OCI-LY1 (cell line): ENCODE results near the gene SFTPB.

Source experiments
- H2AFZ ChIP-seq: fragments of 200-600 bp; sonication (generic), shearing (Covaris generic); 2 replicates; pipeline ENCODE4 v1.6.0; 2014; ENCODE audit warnings: antibody characterized with exemption, mild to moderate bottlenecking, low read length
- H3F3A ChIP-seq: fragments of 200-600 bp; sonication (generic), shearing (Covaris generic); 2 replicates; pipeline ENCODE4 v1.6.0; 2014; ENCODE audit warnings: mild to moderate bottlenecking, antibody characterized with exemption, low read length, moderate library complexity; ENCODE audit not compliant: insufficient read depth
- H3K27ac ChIP-seq: fragments of 200-600 bp; sonication (generic); 2 replicates; pipeline ENCODE4 v1.5.1; 2014; ENCODE audit warnings: low read length, mixed run types, mild to moderate bottlenecking, low read depth; ENCODE audit not compliant: poor library complexity, severe bottlenecking
- H3K27me3 ChIP-seq: fragments of 200-600 bp; sonication (generic); 2 replicates; pipeline ENCODE4 v1.6.0; 2014; ENCODE audit warnings: antibody characterized with exemption, mild to moderate bottlenecking, low read length, moderate library complexity; ENCODE audit not compliant: insufficient read depth
- H3K36me3 ChIP-seq: fragments of 200-600 bp; sonication (generic); 2 replicates; pipeline ENCODE4 v1.6.1; 2014; ENCODE audit warnings: mild to moderate bottlenecking, antibody characterized with exemption, low read length, moderate library complexity, mixed read lengths; ENCODE audit not compliant: insufficient read depth
- H3K4me1 ChIP-seq: fragments of 200-600 bp; sonication (generic); 2 replicates; pipeline ENCODE4 v1.5.1; 2014; ENCODE audit warnings: mild to moderate bottlenecking, low read length, moderate library complexity; ENCODE audit not compliant: insufficient read depth, severe bottlenecking
- H3K4me2 ChIP-seq: fragments of 200-600 bp; sonication (generic), shearing (Covaris generic); 2 replicates; pipeline ENCODE4 v1.6.1; 2014; ENCODE audit warnings: low read length
- H3K4me3 ChIP-seq: fragments of 200-600 bp; sonication (generic); 2 replicates; pipeline ENCODE4 v1.5.1; 2014; ENCODE audit warnings: low read length, low read depth, mild to moderate bottlenecking, mixed read lengths; ENCODE audit not compliant: poor library complexity, severe bottlenecking
- H3K79me2 ChIP-seq: fragments of 200-600 bp; shearing (Covaris generic); 2 replicates; pipeline ENCODE4 v1.6.1; 2016; ENCODE audit warnings: mixed run types, low read length, mixed read lengths; ENCODE audit not compliant: insufficient read depth
- H3K9ac ChIP-seq: fragments of 200-600 bp; sonication (generic), shearing (Covaris generic); 2 replicates; pipeline ENCODE4 v1.6.1; 2014; ENCODE audit warnings: mild to moderate bottlenecking, low read length, mixed read lengths
- H3K9me2 ChIP-seq: fragments of 200-600 bp; sonication (generic), shearing (Covaris generic); 2 replicates; pipeline ENCODE4 v1.6.1; 2014; ENCODE audit warnings: low read depth, mild to moderate bottlenecking, low read length, mixed read lengths
- H3K9me3 ChIP-seq: fragments of 200-600 bp; shearing (Covaris generic); 2 replicates; pipeline ENCODE4 v1.6.1; 2014; ENCODE audit warnings: low read length, mixed read lengths
- H4K20me1 ChIP-seq: fragments of 200-600 bp; sonication (generic), shearing (Covaris generic); 2 replicates; pipeline ENCODE4 v1.6.0; 2016; ENCODE audit warnings: mild to moderate bottlenecking, low read length; ENCODE audit not compliant: insufficient read depth
- EZH2 ChIP-seq: fragments of 200-600 bp; sonication (generic), shearing (Covaris generic); IDR thresholded peaks from 2 replicates; pipeline ENCODE4 v1.8.0; 2017; ENCODE audit warnings: borderline replicate concordance, mixed run types, mild to moderate bottlenecking, antibody characterized with exemption, low read length, moderate library complexity, mixed read lengths
- TF ChIP-seq, protein P1 (sequence below): fragments of 200-600 bp; sonication (generic), shearing (Covaris generic); IDR thresholded peaks from 2 replicates; pipeline ENCODE4 v1.5.1; 2017; ENCODE audit warnings: mild to moderate bottlenecking, antibody characterized with exemption, low read length, moderate library complexity, mixed read lengths

Gene SFTPB

DNA sequence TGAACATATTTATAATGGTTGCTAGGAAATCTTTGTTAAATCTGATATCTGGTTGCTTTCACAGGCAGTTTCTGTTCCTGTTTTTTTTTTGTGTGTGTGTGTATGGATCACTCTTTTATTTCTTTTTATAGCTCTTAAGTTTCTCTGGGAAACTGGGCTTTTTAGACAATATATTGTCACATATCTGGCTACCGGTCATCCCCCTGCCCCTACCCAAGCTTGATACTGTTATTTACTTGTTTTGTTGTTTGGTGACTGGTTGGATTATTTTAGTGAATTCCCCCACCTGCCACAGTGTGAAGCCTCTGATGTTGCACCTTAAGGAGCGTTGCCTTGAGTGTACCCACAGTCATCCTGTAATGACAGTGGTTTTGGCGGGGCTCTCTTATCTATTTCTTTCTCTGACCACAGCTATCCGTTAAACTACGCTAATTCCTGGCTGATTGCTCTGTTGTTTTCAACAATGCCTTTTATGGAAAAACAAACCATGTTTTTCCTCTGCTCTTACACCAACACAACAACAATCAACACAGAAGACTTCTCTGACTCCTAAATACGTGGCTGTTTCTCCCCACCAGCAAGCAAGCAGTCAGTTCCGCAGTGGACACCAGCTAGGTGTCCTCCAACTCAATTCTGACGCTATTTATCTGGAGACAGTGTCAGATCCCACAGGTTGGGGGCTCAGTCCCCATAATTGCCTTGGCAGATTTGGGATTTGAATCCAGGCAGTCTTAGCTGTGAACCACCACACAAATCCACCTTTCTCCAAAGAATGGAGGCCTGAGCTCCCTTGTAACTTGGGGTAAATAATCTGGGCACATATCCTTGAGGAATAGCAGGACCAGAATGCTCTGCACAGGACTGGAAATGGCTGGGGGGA lies 37.0 kb upstream of the SFTPB start:
- Histone ChIP-seq H3F3A (no peaks in the 10 kb centered on the region), H2AFZ (no peak overlapping the region), H3K27ac (no peak overlapping the region), H3K9me2 (no peaks in the 10 kb centered on the region), H3K4me3 (no peak overlapping the region), H4K20me1 (no peaks in the 10 kb centered on the region), H3K4me2 (no peak overlapping the region), H3K36me3 (no peaks in the 10 kb centered on the region), H3K79me2 (no peaks in the 10 kb centered on the region), H3K9ac (no peak overlapping the region), H3K9me3 (no peaks in the 10 kb centered on the region), H3K4me1 (peaks cover 6% of the 10 kb centered on the region), H3K27me3 (no peaks in the 10 kb centered on the region; the same call in 1 of the 2 replicates)
- no peak for TF ChIP-seq EZH2
- TF ChIP-seq, protein P1, sequence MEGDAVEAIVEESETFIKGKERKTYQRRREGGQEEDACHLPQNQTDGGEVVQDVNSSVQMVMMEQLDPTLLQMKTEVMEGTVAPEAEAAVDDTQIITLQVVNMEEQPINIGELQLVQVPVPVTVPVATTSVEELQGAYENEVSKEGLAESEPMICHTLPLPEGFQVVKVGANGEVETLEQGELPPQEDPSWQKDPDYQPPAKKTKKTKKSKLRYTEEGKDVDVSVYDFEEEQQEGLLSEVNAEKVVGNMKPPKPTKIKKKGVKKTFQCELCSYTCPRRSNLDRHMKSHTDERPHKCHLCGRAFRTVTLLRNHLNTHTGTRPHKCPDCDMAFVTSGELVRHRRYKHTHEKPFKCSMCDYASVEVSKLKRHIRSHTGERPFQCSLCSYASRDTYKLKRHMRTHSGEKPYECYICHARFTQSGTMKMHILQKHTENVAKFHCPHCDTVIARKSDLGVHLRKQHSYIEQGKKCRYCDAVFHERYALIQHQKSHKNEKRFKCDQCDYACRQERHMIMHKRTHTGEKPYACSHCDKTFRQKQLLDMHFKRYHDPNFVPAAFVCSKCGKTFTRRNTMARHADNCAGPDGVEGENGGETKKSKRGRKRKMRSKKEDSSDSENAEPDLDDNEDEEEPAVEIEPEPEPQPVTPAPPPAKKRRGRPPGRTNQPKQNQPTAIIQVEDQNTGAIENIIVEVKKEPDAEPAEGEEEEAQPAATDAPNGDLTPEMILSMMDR: no peak

DNA sequence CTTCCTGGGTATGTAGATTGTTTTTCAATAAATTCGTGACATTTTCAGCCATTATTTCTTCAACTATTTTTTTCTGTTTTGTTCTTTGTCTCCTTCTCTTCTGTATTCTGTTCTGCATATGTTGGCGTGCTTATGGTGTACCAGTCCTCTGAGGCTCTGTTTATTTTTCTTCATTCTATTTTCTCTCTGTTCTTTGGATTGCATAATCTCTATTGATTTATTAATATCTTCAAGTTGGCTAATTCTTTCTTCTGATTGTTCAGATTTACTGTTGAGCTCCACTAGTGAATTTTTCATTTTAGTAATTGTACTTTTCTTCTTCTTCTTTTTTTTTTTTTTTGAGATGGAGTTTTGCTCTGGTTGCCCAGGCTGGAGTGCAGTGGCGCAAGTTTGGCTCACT lies 36.0 kb upstream of the SFTPB start:
- Histone ChIP-seq H3K27me3 (no peaks in the 10 kb centered on the region; the same call in 1 of the 2 replicates), H3K9me2 (no peaks in the 10 kb centered on the region), H3K79me2 (no peaks in the 10 kb centered on the region), H2AFZ (no peak overlapping the region), H3K9me3 (no peaks in the 10 kb centered on the region), H3K4me3 (no peak overlapping the region), H3F3A (no peaks in the 10 kb centered on the region), H3K9ac (no peak overlapping the region), H3K36me3 (no peaks in the 10 kb centered on the region), H3K27ac (no peak overlapping the region), H3K4me2 (no peak overlapping the region), H3K4me1 (peaks cover 6% of the 10 kb centered on the region), H4K20me1 (no peaks in the 10 kb centered on the region)
- TF ChIP-seq, protein P1: no peak
- no peak for TF ChIP-seq EZH2

DNA sequence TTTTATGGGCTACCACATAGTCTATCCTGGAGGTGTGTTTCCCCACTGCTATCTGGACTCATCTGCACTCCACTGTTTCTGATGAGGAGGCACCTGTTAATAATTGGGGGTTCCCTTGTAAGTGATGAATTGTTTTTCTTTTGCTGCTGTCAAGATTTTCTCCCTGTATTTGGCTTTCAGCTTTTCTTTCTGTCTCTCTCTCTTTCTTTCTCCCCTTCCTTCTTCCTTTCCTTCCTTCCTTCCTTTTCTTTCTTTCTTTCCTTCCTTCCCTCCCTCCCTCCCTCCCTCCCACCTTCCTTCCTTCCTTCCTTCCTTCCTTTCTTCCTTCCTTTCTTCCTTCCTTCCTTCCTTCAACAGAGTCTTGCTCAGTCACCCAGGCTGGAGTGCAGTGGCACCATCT lies 35.3 kb upstream of the SFTPB start:
- Histone ChIP-seq H3K36me3 (no peaks in the 10 kb centered on the region), H3K27me3 (no peaks in the 10 kb centered on the region; the same call in 1 of the 2 replicates), H2AFZ (no peak overlapping the region), H3K79me2 (no peaks in the 10 kb centered on the region), H3K4me3 (no peak overlapping the region), H3K4me1 (peaks cover 6% of the 10 kb centered on the region), H3K9ac (no peak overlapping the region), H3F3A (no peaks in the 10 kb centered on the region), H3K9me3 (no peaks in the 10 kb centered on the region), H3K27ac (no peak overlapping the region), H4K20me1 (no peaks in the 10 kb centered on the region), H3K4me2 (no peak overlapping the region), H3K9me2 (no peaks in the 10 kb centered on the region)
- TF ChIP-seq, protein P1: no peak
- TF ChIP-seq EZH2: no peak
